CD4-positive, alpha-beta memory T cell (primary cell): ENCODE results near the gene MAGEA8. TPM values are rescaled to one million over a fixed set of nuclear protein-coding genes. Genes with fewer than 3 reads are reported as not detected.
"Not testable (repeated sequence)": the region's sequence is repeated elsewhere in the genome, so short reads cannot be mapped to it uniquely, and the experiment has no call there.

Experiments
- CTCF ChIA-PET: fragments of 350-600 bp; sonication (Branson Sonifier 250); formaldehyde crosslinking; loops from one replicate; lab custom pipeline; 2021; ENCODE audit warnings: inconsistent platforms; ENCODE audit not compliant: partially characterized antibody; lab: Charles Lee
- POLR2A ChIA-PET: fragments of 350-600 bp; sonication (Branson Sonifier 250); formaldehyde crosslinking; loops from one replicate; lab custom pipeline; 2021; ENCODE audit not compliant: partially characterized antibody; lab: Charles Lee
- DNase-seq, 5 donors: peaks; one replicate each; pipeline versions ENCODE4 v3.0.0 to v3.0.0-alpha.2; 2020 to 2022; ENCODE audit warnings: mixed read lengths in 1 of 5
- H3K27ac ChIP-seq: one replicate; pipeline ENCODE4 v1.7.0; 2013; ENCODE audit warnings: low read depth, low read length
- H3K27me3 ChIP-seq: 2 replicates; pipeline ENCODE4 v1.7.0; 2013; ENCODE audit warnings: mild to moderate bottlenecking, low read length, moderate library complexity; ENCODE audit not compliant: insufficient read depth
- H3K36me3 ChIP-seq: 2 replicates; pipeline ENCODE4 v1.7.0; 2013; ENCODE audit warnings: mild to moderate bottlenecking, low read length, moderate library complexity; ENCODE audit not compliant: insufficient read depth
- H3K4me1 ChIP-seq: 2 replicates; pipeline ENCODE4 v1.7.0; 2013; ENCODE audit warnings: mild to moderate bottlenecking, low read length, moderate library complexity; ENCODE audit not compliant: insufficient read depth
- H3K4me3 ChIP-seq, 2 donors: one replicate each; pipeline ENCODE4 v1.7.0; 2013; ENCODE audit warnings: low read length in 2 of 2, mild to moderate bottlenecking in 1 of 2
- H3K9me3 ChIP-seq, 2 donors: one replicate each; pipeline ENCODE4 v1.7.0; 2013; ENCODE audit warnings: low read length in 2 of 2, control low read depth in 1 of 2; ENCODE audit not compliant: control insufficient read depth in 1 of 2
- H3K27ac Mint-ChIP-seq, 7 donors: one replicate each; pipeline ENCODE4 v1.8.0; 2020 to 2021; ENCODE audit warnings: mixed read lengths in 7 of 7, mild to moderate bottlenecking in 6 of 7, inconsistent platforms in 3 of 7, moderate library complexity in 3 of 7
- H3K27me3 Mint-ChIP-seq, 2 donors: one replicate each; pipeline ENCODE4 v1.8.0; 2020 to 2021; ENCODE audit warnings: mixed read lengths in 2 of 2
- H3K36me3 Mint-ChIP-seq, 2 donors: one replicate each; pipeline ENCODE4 v1.8.0; 2020 to 2021; ENCODE audit warnings: mixed read lengths in 2 of 2, inconsistent platforms in 1 of 2, mild to moderate bottlenecking in 1 of 2
- H3K4me1 Mint-ChIP-seq, 4 donors: one replicate each; pipeline ENCODE4 v1.8.0; 2020 to 2021; ENCODE audit warnings: mixed read lengths in 4 of 4, mild to moderate bottlenecking in 1 of 4
- H3K4me3 Mint-ChIP-seq, 8 donors: one replicate each; pipeline ENCODE4 v1.8.0; 2020 to 2021; ENCODE audit warnings: mixed read lengths in 8 of 8, mild to moderate bottlenecking in 7 of 8, moderate library complexity in 6 of 8, inconsistent platforms in 3 of 8
- H3K9me3 Mint-ChIP-seq, 8 donors: one replicate each; pipeline ENCODE4 v1.8.0; 2020 to 2021; ENCODE audit warnings: mixed read lengths in 8 of 8, mild to moderate bottlenecking in 5 of 8, inconsistent platforms in 3 of 8, moderate library complexity in 1 of 8
- intact Hi-C: fragments of 100-400 bp; cut with micrococcal nuclease; formaldehyde crosslinking; loops from one replicate; pipeline ENCODE4 v1.15.1; 2023
- polyA plus RNA-seq, 2 donors: library from polyadenylated mRNA; unstranded; fragments of 300-500 nt; fragmentation: Illumina TruSeq; gene quantifications; one replicate each; pipeline ENCODE4 v1.2.3, GENCODE V29; 2021
- total RNA-seq, 2 experiments: library from RNA; stranded (reverse); gene quantifications; one replicate each; pipeline ENCODE4 v1.2.3, GENCODE V29; 2021

Gene MAGEA8
- total RNA-seq (not detected), polyA plus RNA-seq (not detected)

- ChIA-PET CTCF (no interaction called here), POLR2A (no interaction called here)
- peaks cover 0 to 9% (median 2%) of the 10 kb centered on the region in 4 donors for H3K4me1 Mint-ChIP-seq
- Histone ChIP-seq H3K36me3 (no peaks in the 10 kb centered on the region), H3K27ac (no peak within 1 kb of the TSS), H3K9me3 (no peaks in the 10 kb centered on the region), H3K27me3 (no peaks in the 10 kb centered on the region), H3K4me1 (no peaks in the 10 kb centered on the region), H3K4me3 (no peak within 1 kb of the TSS)
- no peak for DNase-seq
- H3K36me3 Mint-ChIP-seq, result no peaks in the 10 kb centered on the region
- no peak within 1 kb of the TSS for H3K4me3 Mint-ChIP-seq
- no peaks in the 10 kb centered on the region for H3K9me3 Mint-ChIP-seq
- H3K27me3 Mint-ChIP-seq, result peaks cover 0 to 5% of the 10 kb centered on the region in 2 donors
- H3K27ac Mint-ChIP-seq, result no peak within 1 kb of the TSS
- intact Hi-C loops, result no loop called here
These were observed at the start of gene MAGEA8 for GRCh38 chrX:149881081-149881711. MAGEA8 (plus strand) TSS chrX:149881183; CDS start chrX:149884273, 3,090 bp downstream.

GRCh38 chrX:149831473-149831872 is 49.5 kb upstream of the MAGEA8 start:
- peaks cover 13% of the 10 kb centered on the region for H3K4me1 ChIP-seq
- H3K4me3 Mint-ChIP-seq, result no peak overlapping the region
- DNase-seq, result no peak
- H3K9me3 ChIP-seq, result no peaks in the 10 kb centered on the region
- peaks cover 0 to 3% of the 10 kb centered on the region in 2 donors for H3K36me3 Mint-ChIP-seq
- H3K36me3 ChIP-seq, result no peaks in the 10 kb centered on the region
- H3K27ac ChIP-seq, result no peak overlapping the region
- POLR2A ChIA-PET, result no interaction called here
- intact Hi-C loops, result no loop called here
- H3K27ac Mint-ChIP-seq, result peak overlapping the region in 1 of 7 donors; percentile 27
- H3K9me3 Mint-ChIP-seq, result no peaks in the 10 kb centered on the region
- CTCF ChIA-PET, result no interaction called here
- no peak overlapping the region for H3K4me3 ChIP-seq
- H3K27me3 Mint-ChIP-seq, result no peaks in the 10 kb centered on the region
- H3K27me3 ChIP-seq, result no peaks in the 10 kb centered on the region
- peaks cover 17 to 37% (median 26%) of the 10 kb centered on the region in 4 donors for H3K4me1 Mint-ChIP-seq

- H3K9me3 ChIP-seq, H3K36me3 ChIP-seq, DNase-seq, H3K27me3 Mint-ChIP-seq, H3K4me3 Mint-ChIP-seq, H3K36me3 Mint-ChIP-seq, H3K9me3 Mint-ChIP-seq, H3K27ac ChIP-seq, CTCF ChIA-PET, H3K4me1 Mint-ChIP-seq, H3K4me1 ChIP-seq, POLR2A ChIA-PET, H3K27me3 ChIP-seq, intact Hi-C loops, H3K4me3 ChIP-seq: not testable (repeated sequence)
- peak overlapping the region in 1 of 7 donors; percentile 14 for H3K27ac Mint-ChIP-seq
These were observed 44.3 kb upstream of the MAGEA8 start for GRCh38 chrX:149836728-149837127.

GRCh38 chrX:149837167-149837566 is 43.8 kb upstream of the MAGEA8 start:
- Mint-ChIP-seq H3K4me3 (no peak overlapping the region), H3K9me3 (no peaks in the 10 kb centered on the region), H3K36me3 (no peaks in the 10 kb centered on the region), H3K27me3 (no peaks in the 10 kb centered on the region), H3K27ac (peak overlapping the region in 1 of 7 donors; percentile 14), H3K4me1 (peaks cover 0 to 4% (median 0%) of the 10 kb centered on the region in 4 donors)
- Histone ChIP-seq H3K27ac (no peak overlapping the region), H3K27me3 (no peaks in the 10 kb centered on the region), H3K4me3 (no peak overlapping the region), H3K36me3 (no peaks in the 10 kb centered on the region), H3K9me3 (no peaks in the 10 kb centered on the region), H3K4me1 (no peaks in the 10 kb centered on the region)
- ChIA-PET POLR2A (no interaction called here), CTCF (no interaction called here)
- intact Hi-C loops, result no loop called here
- no peak for DNase-seq

GRCh38 chrX:149837639-149838038 is 43.3 kb upstream of the MAGEA8 start:
- H3K9me3 Mint-ChIP-seq, result no peaks in the 10 kb centered on the region
- H3K4me3 Mint-ChIP-seq, result no peak overlapping the region
- DNase-seq, result no peak
- intact Hi-C loops, result no loop called here
- Histone ChIP-seq H3K4me3 (no peak overlapping the region), H3K27me3 (no peaks in the 10 kb centered on the region), H3K4me1 (no peaks in the 10 kb centered on the region), H3K9me3 (no peaks in the 10 kb centered on the region), H3K36me3 (no peaks in the 10 kb centered on the region), H3K27ac (no peak overlapping the region)
- peaks cover 0 to 4% (median 0%) of the 10 kb centered on the region in 4 donors for H3K4me1 Mint-ChIP-seq
- no peak overlapping the region for H3K27ac Mint-ChIP-seq
- H3K36me3 Mint-ChIP-seq, result no peaks in the 10 kb centered on the region
- CTCF ChIA-PET, result no interaction called here
- POLR2A ChIA-PET, result no interaction called here
- no peaks in the 10 kb centered on the region for H3K27me3 Mint-ChIP-seq

- intact Hi-C loops, result no loop called here
- Mint-ChIP-seq H3K27ac (no peak overlapping the region), H3K4me1 (no peaks in the 10 kb centered on the region), H3K36me3 (no peaks in the 10 kb centered on the region), H3K4me3 (no peak overlapping the region), H3K9me3 (no peaks in the 10 kb centered on the region), H3K27me3 (no peaks in the 10 kb centered on the region)
- Histone ChIP-seq H3K36me3 (no peaks in the 10 kb centered on the region), H3K4me3 (no peak overlapping the region), H3K27ac (no peak overlapping the region), H3K9me3 (no peaks in the 10 kb centered on the region), H3K4me1 (no peaks in the 10 kb centered on the region), H3K27me3 (no peaks in the 10 kb centered on the region)
- ChIA-PET POLR2A (no interaction called here), CTCF (no interaction called here)
- no peak for DNase-seq
These were observed 39.1 kb upstream of the MAGEA8 start for GRCh38 chrX:149841929-149842328.

GRCh38 chrX:149845385-149845784 is 35.6 kb upstream of the MAGEA8 start:
- Mint-ChIP-seq H3K27me3 (no peaks in the 10 kb centered on the region), H3K36me3 (no peaks in the 10 kb centered on the region), H3K27ac (no peak overlapping the region), H3K9me3 (peaks cover 0 to 1% (median 0%) of the 10 kb centered on the region in 8 donors), H3K4me3 (no peak overlapping the region), H3K4me1 (no peaks in the 10 kb centered on the region)
- H3K36me3 ChIP-seq, result no peaks in the 10 kb centered on the region
- no peak for DNase-seq
- intact Hi-C loops, result no loop called here
- H3K27me3 ChIP-seq, result no peaks in the 10 kb centered on the region
- no peaks in the 10 kb centered on the region for H3K4me1 ChIP-seq
- no peak overlapping the region for H3K27ac ChIP-seq
- ChIA-PET CTCF (no interaction called here), POLR2A (no interaction called here)
- H3K4me3 ChIP-seq, result no peak overlapping the region
- H3K9me3 ChIP-seq, result no peaks in the 10 kb centered on the region
